Measurements from ENCODE around the gene MAP3K21.

Gene MAP3K21

DNA sequence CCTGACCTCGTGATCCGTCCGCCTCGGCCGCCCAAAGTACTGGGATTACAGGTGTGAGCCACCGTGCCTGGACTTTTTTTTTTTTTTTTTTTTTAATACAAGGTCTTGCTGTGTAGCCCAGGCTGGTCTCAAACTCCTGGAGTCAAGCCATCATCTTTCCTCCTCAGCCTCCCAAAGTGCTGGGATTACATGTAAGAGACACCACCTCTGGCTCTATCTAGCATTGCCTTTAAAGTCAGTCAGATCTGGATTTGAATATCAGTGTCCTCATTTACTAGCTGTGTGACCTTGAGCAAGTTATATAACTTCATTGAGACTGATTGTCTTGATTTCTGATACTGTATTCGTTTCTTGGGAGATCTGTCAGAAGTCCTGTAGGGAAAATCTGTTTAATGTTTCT, 6.6 kb downstream of the MAP3K21 start:
- Histone ChIP-seq H3K9me2 (replicated peaks; ENCODE audit: control insufficient read depth, low read length) (no peaks in the 10 kb centered on the region), H3K36me3 (ENCODE audit: control insufficient read depth, low read length) (no peaks in the 10 kb centered on the region), H3K27me3 (ENCODE audit: control insufficient read depth, low read length) (peaks cover 11% of the 10 kb centered on the region), H3K27ac (ENCODE audit: low read depth, low read length) (no peak overlapping the region), H4K20me1 (ENCODE audit: control insufficient read depth, insufficient read depth, low read depth, low read length) (0 out of 2 replicates have a peak, but pooled peaks cover under 1% of the 10 kb centered on the region), H3K9me3 (ENCODE audit: control insufficient read depth, insufficient read depth, low read length) (no peaks in the 10 kb centered on the region), H3K4me3 (ENCODE audit: low read length) (no peak overlapping the region), H3K4me1 (ENCODE audit: control insufficient read depth, low read length) (no peaks in the 10 kb centered on the region), H3K79me2 (ENCODE audit: control insufficient read depth, low read length) (no peaks in the 10 kb centered on the region), H3K4me2 (ENCODE audit: low read length) (no peak overlapping the region), H3F3A (ENCODE audit: control insufficient read depth, insufficient read depth) (no peaks in the 10 kb centered on the region)
- TF ChIP-seq CTCF (IDR thresholded peaks at IDR 0.05; ENCODE audit: low read depth, low read length, poor library complexity, severe bottlenecking): no peak
- TF ChIP-seq EZH2phosphoT487 (IDR thresholded peaks at IDR 0.05; ENCODE audit: borderline replicate concordance, low read length): no peak

DNA sequence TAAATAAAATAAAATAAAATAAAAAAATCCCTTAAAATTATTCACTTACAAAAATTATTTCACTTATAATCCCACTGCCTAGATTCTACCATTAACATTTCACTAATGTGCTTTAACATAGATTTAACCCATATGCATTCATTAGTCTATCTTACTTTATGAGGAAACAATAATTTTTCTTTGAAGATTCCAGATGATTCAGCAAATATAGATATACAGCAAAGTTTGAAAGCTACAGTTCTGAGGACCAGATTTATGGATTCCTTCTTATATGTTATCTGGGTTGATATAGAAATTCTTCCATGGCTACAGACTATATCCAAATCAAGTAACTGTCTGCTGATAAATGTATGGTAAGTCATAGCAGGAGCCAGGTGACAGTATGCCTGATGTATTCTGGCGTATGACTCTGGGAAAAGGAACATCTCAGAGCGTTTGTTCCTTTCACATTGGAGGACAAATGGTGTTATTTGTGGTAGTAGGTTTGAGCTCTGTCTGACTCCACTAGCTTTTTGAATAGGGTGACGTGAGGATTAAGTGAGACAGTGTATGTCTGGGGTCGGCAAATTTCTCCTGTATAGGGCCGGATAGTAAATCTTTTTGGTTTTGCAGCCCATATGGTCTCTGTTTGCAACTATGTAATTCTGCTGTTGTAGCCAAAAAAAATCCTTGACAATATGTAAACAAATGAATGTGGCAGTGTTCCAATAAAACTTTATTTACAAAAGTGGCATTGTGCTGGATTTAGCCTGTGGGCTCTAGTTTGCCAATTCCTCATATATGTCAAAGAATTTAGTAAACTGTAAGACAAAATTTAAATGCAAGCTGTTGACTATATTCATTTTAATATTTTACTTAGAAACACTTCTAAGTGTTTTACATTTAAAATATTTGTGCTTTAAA, 9.3 kb downstream of the MAP3K21 start:
- Histone ChIP-seq H3K4me2 (ENCODE audit: low read length) (no peak overlapping the region), H3K4me3 (ENCODE audit: low read length) (no peak overlapping the region), H3F3A (ENCODE audit: control insufficient read depth, insufficient read depth) (no peaks in the 10 kb centered on the region), H3K9me3 (ENCODE audit: control insufficient read depth, insufficient read depth, low read length) (no peaks in the 10 kb centered on the region), H4K20me1 (ENCODE audit: control insufficient read depth, insufficient read depth, low read depth, low read length) (no peaks in the 10 kb centered on the region), H3K36me3 (ENCODE audit: control insufficient read depth, low read length) (no peaks in the 10 kb centered on the region), H3K4me1 (ENCODE audit: control insufficient read depth, low read length) (no peaks in the 10 kb centered on the region), H3K27ac (ENCODE audit: low read depth, low read length) (no peak overlapping the region), H3K9me2 (replicated peaks; ENCODE audit: control insufficient read depth, low read length) (no peaks in the 10 kb centered on the region), H3K79me2 (ENCODE audit: control insufficient read depth, low read length) (no peaks in the 10 kb centered on the region), H3K27me3 (ENCODE audit: control insufficient read depth, low read length) (no peaks in the 10 kb centered on the region)
- TF ChIP-seq CTCF (IDR thresholded peaks at IDR 0.05; ENCODE audit: low read depth, low read length, poor library complexity, severe bottlenecking): no peak
- no peak for TF ChIP-seq EZH2phosphoT487 (IDR thresholded peaks at IDR 0.05; ENCODE audit: borderline replicate concordance, low read length)

DNA sequence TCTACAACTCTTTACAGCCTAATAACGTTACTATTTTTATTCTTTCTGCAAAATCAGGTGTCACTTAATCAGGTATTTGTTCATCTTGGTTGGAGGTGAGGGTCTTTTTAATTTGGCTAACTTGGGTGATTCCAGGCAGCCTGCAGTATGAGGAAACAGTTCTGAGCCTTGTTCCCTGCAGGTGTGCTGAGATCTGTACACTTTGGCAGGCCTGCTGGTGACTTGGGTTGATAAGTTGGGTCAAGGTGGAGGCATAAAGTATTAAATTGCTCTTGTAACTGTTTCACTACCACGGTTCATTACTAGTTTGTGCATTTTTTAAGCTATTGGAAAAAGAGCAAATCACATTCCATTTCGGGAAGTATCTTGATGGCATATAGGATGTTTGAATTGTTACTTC, 10.0 kb downstream of the MAP3K21 start:
- Histone ChIP-seq H3K27me3 (ENCODE audit: control insufficient read depth, low read length) (no peaks in the 10 kb centered on the region), H3K36me3 (ENCODE audit: control insufficient read depth, low read length) (no peaks in the 10 kb centered on the region), H3K79me2 (ENCODE audit: control insufficient read depth, low read length) (no peaks in the 10 kb centered on the region), H3K4me2 (ENCODE audit: low read length) (no peak overlapping the region), H3K27ac (ENCODE audit: low read depth, low read length) (no peak overlapping the region), H3K4me1 (ENCODE audit: control insufficient read depth, low read length) (no peaks in the 10 kb centered on the region), H4K20me1 (ENCODE audit: control insufficient read depth, insufficient read depth, low read depth, low read length) (no peaks in the 10 kb centered on the region), H3F3A (ENCODE audit: control insufficient read depth, insufficient read depth) (no peaks in the 10 kb centered on the region), H3K9me2 (replicated peaks; ENCODE audit: control insufficient read depth, low read length) (no peaks in the 10 kb centered on the region), H3K4me3 (ENCODE audit: low read length) (no peak overlapping the region), H3K9me3 (ENCODE audit: control insufficient read depth, insufficient read depth, low read length) (no peaks in the 10 kb centered on the region)
- no peak for TF ChIP-seq EZH2phosphoT487 (IDR thresholded peaks at IDR 0.05; ENCODE audit: borderline replicate concordance, low read length)
- no peak for TF ChIP-seq CTCF (IDR thresholded peaks at IDR 0.05; ENCODE audit: low read depth, low read length, poor library complexity, severe bottlenecking)

All from DOHH2 (cell line).